ENCODE results near the gene NTN5. TPM values are rescaled to one million over a fixed set of nuclear protein-coding genes. Genes with fewer than 3 reads are reported as not detected.

The NTN5 gene
- total RNA-seq, 6 experiments from 2014 or later, result 0.12 to 0.23 (median 0.18) TPM; not detected in 2

DNA sequence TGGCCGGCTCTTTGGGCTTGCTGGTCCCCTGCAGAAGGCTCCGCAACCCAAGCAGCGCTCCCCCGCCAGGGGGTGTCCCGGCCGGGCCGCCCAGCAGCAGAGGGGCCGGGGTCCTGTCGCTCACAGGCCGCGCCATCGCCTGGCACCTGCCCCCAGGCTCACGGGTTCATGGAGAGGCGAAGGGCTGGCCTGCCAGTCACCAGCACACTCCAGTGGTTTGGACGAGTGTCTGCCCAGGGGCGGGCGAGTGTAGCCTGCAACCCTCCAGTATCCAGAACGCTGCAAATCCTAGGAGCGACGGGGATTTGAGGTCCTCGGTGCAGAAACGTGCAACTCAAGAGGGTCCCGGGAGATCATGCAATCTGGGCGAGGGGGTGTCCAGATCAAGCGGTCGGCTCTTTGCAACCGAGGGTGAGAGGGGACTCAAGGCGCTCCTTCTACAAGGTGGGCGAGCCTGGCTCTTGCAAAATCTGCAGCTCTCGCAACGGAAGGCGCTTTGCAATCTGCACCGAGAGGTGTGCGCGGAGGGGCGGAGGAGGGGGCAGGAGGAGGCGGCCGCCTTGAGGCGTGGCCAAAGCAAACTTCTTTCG is 35.9 kb downstream of the NTN5 start, which contains the start of gene DBP:
Gene DBP (minus strand): TSS at position 521 of the 590 bp plus-strand sequence. CDS start 385 bp downstream, at position 136.
- peaks cover 57% of the 10 kb centered on the region for H3K4me1 Mint-ChIP-seq (ENCODE audit: low read depth)
- no peaks in the 10 kb centered on the region for H3K36me3 Mint-ChIP-seq (ENCODE audit: low read depth)
- H3K9me3 Mint-ChIP-seq, result no peaks in the 10 kb centered on the region
- H3K4me3 Mint-ChIP-seq, result peak within 1 kb of the TSS; percentile 91
- TF ChIP-seq, protein P1, sequence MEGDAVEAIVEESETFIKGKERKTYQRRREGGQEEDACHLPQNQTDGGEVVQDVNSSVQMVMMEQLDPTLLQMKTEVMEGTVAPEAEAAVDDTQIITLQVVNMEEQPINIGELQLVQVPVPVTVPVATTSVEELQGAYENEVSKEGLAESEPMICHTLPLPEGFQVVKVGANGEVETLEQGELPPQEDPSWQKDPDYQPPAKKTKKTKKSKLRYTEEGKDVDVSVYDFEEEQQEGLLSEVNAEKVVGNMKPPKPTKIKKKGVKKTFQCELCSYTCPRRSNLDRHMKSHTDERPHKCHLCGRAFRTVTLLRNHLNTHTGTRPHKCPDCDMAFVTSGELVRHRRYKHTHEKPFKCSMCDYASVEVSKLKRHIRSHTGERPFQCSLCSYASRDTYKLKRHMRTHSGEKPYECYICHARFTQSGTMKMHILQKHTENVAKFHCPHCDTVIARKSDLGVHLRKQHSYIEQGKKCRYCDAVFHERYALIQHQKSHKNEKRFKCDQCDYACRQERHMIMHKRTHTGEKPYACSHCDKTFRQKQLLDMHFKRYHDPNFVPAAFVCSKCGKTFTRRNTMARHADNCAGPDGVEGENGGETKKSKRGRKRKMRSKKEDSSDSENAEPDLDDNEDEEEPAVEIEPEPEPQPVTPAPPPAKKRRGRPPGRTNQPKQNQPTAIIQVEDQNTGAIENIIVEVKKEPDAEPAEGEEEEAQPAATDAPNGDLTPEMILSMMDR (IDR thresholded peaks at IDR 0.05), result peak; percentile 43
- DNase-seq, result no peak
- peaks cover 19% of the 10 kb centered on the region for H3K27me3 Mint-ChIP-seq (ENCODE audit: insufficient read depth)
- peak within 1 kb of the TSS; percentile 98 for H3K27ac Mint-ChIP-seq

DNA sequence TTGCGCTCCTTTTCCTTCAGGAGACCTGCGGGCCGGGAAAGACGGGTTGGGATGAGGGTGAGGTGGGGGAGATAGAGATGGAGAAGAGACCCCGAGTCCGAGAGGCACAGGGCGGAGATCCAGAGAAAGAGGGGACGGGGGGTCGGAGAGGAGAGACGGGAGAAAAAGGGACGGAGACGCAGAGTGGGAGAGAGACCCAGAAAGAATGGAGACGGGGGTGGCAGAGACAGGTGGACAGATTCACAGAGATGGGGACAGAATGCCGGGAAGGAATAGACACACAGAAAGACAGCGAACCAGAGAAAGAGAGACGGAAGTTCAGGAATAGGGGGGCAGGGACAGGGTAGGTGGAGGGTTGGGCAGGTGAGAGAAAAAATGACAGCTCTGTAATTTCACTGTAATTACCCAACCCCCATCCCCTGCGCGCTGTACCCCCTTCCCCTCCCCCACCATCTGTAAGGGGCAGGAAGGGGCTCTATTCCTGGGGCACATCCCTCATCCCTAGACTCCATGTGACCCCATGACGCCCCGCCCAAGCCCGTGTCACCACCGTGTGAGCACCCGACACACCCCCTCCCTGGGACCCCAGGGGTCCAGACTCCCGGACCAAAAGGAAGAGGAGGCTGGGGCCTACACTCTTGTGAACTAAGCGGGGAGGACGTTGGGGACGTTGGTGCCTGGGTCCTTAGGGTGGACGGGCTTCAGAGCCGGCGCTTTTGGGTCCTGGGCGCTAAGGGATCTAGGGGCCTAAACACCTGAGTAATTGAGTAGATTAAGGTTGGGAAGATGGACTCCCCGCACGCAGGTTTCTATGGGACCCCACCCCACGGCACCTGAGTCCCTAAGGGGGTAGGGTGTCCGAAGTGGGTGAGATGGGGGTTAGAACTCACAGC is 36.6 kb downstream of the NTN5 start:
- TF ChIP-seq, protein P1 (IDR thresholded peaks at IDR 0.05), result no peak
- no peaks in the 10 kb centered on the region for H3K36me3 Mint-ChIP-seq (ENCODE audit: low read depth)
- H3K27me3 Mint-ChIP-seq (ENCODE audit: insufficient read depth), result peaks cover 14% of the 10 kb centered on the region; the same call in 1 of the 2 replicates
- H3K4me3 Mint-ChIP-seq, result peak overlapping the region; percentile 91
- H3K4me1 Mint-ChIP-seq (ENCODE audit: low read depth), result peaks cover 57% of the 10 kb centered on the region
- H3K9me3 Mint-ChIP-seq, result no peaks in the 10 kb centered on the region
- no peak for DNase-seq
- peak overlapping the region; percentile 43; the same call in 1 of the 2 replicates for H3K27ac Mint-ChIP-seq

- DNase-seq, result no peak
- Mint-ChIP-seq H3K4me3 (peak overlapping the region; percentile 91), H3K27me3 (ENCODE audit: insufficient read depth) (peaks cover 14% of the 10 kb centered on the region; the same call in 1 of the 2 replicates), H3K27ac (peak overlapping the region; percentile 86), H3K36me3 (ENCODE audit: low read depth) (no peaks in the 10 kb centered on the region), H3K4me1 (ENCODE audit: low read depth) (peaks cover 57% of the 10 kb centered on the region), H3K9me3 (no peaks in the 10 kb centered on the region)
- TF ChIP-seq, protein P1 (IDR thresholded peaks at IDR 0.05), result no peak
These were observed 37.4 kb downstream of the NTN5 start for GRCh38 chr19:48635263-48635965.

GRCh38 chr19:48634424-48635262 is 38.2 kb downstream of the NTN5 start:
- H3K36me3 Mint-ChIP-seq (ENCODE audit: low read depth), result no peaks in the 10 kb centered on the region

More at GRCh38 chr19:48634424-48635262, 38.2 kb downstream of the NTN5 start:
- Mint-ChIP-seq H3K27me3 (ENCODE audit: insufficient read depth) (peaks cover 11% of the 10 kb centered on the region; the same call in 1 of the 2 replicates), H3K4me3 (peak overlapping the region; percentile 72), H3K27ac (peak overlapping the region; percentile 86), H3K4me1 (ENCODE audit: low read depth) (peaks cover 52% of the 10 kb centered on the region), H3K9me3 (no peaks in the 10 kb centered on the region)
- peak; percentile 87 for DNase-seq
- TF ChIP-seq, protein P1 (IDR thresholded peaks at IDR 0.05), result no peak

Data from HFFc6 (cell line).